Fibroblast of lung (primary cell): ENCODE results near the gene CASKIN1. TPM values are rescaled to one million over a fixed set of nuclear protein-coding genes. Genes with fewer than 3 reads are reported as not detected.

Experiments
- DNase-seq, 2 donors: peaks; one replicate each; pipeline versions ENCODE4 v3.0.0 to v3.0.0-alpha.2; 2010; ENCODE audit warnings: low read depth in 2 of 2
- H2AFZ ChIP-seq: 2 replicates; pipeline ENCODE4 v1.5.1; 2012; ENCODE audit warnings: low read length, control low read depth, inconsistent platforms
- H3K27ac ChIP-seq: 2 replicates; pipeline ENCODE4 v1.5.1; 2011; ENCODE audit warnings: low read length, control low read depth; ENCODE audit not compliant: insufficient read depth
- H3K27me3 ChIP-seq: 2 replicates; pipeline ENCODE4 v1.5.1; 2011; ENCODE audit warnings: mild to moderate bottlenecking, low read length; ENCODE audit not compliant: control insufficient read depth, insufficient read depth
- H3K36me3 ChIP-seq: 2 replicates; pipeline ENCODE4 v1.5.1; 2011; ENCODE audit warnings: low read length; ENCODE audit not compliant: control insufficient read depth, insufficient read depth
- H3K4me1 ChIP-seq: 2 replicates; pipeline ENCODE4 v1.5.1; 2011; ENCODE audit warnings: low read length; ENCODE audit not compliant: control insufficient read depth, insufficient read depth; ENCODE audit errors: extremely low read depth
- H3K4me2 ChIP-seq: 2 replicates; pipeline ENCODE4 v1.5.1; 2011; ENCODE audit warnings: low read length, control low read depth; ENCODE audit not compliant: insufficient read depth; ENCODE audit errors: extremely low read depth
- H3K4me3 ChIP-seq, 4 experiments: fragments of 200-600 bp in 1 of 4; sonication (generic) in 1 of 4; replicated peaks in 1 of 4; 2 replicates each; pipeline ENCODE4 v1.5.1; 2011 to 2016; ENCODE audit warnings: low read length in 4 of 4, low read depth in 3 of 4, mild to moderate bottlenecking in 3 of 4, control low read depth in 2 of 4, inconsistent platforms in 1 of 4, mixed read lengths in 1 of 4; ENCODE audit not compliant: insufficient read depth in 1 of 4; ENCODE audit errors: control extremely low read depth in 1 of 4
- H3K79me2 ChIP-seq: 2 replicates; pipeline ENCODE4 v1.5.1; 2012; ENCODE audit warnings: mild to moderate bottlenecking, low read length, inconsistent platforms; ENCODE audit not compliant: control insufficient read depth, insufficient read depth
- H3K9ac ChIP-seq: 2 replicates; pipeline ENCODE4 v1.5.1; 2011; ENCODE audit warnings: mild to moderate bottlenecking, low read length, control low read depth; ENCODE audit not compliant: insufficient read depth
- H3K9me3 ChIP-seq: 2 replicates; pipeline ENCODE4 v1.5.1; 2012; ENCODE audit warnings: low read depth, low read length; ENCODE audit not compliant: control insufficient read depth, insufficient read depth
- H4K20me1 ChIP-seq: 2 replicates; pipeline ENCODE4 v1.5.1; 2011; ENCODE audit warnings: low read length; ENCODE audit not compliant: control insufficient read depth, insufficient read depth; ENCODE audit errors: extremely low read depth
- EZH2 ChIP-seq: IDR thresholded peaks from 2 replicates; pipeline ENCODE4 v1.5.1; 2012; ENCODE audit warnings: low read length, control low read depth, mild to moderate bottlenecking; ENCODE audit errors: missing control alignments
- polyA plus RNA-seq, 2 donors: library from polyadenylated mRNA; depleted of rRNA in 1 of 2; stranded (reverse) in 1 of 2; unstranded in 1 of 2; fragments of >200 nt; gene quantifications; 2 replicates each; pipeline ENCODE4 v1.2.1, GENCODE V29; 2011 to 2012; ENCODE audit warnings: missing spikeins in 1 of 2
- total RNA-seq: library from RNA; depleted of rRNA; stranded (reverse); fragments of >200 nt; gene quantifications from 2 replicates; pipeline ENCODE4 v1.2.1, GENCODE V29; 2014
- TF ChIP-seq, protein P1 (sequence below), 2 donors: IDR thresholded peaks in 1 of 2; conservative IDR thresholded peaks in 1 of 2; 1 replicate in 1 of 2; 2 replicates in 1 of 2; pipeline ENCODE4 v1.5.1; 2011 to 2012; ENCODE audit warnings: low read length in 2 of 2, control low read depth in 1 of 2, inconsistent platforms in 1 of 2, low read depth in 1 of 2, mild to moderate bottlenecking in 1 of 2

The CASKIN1 gene
- total and polyA plus RNA-seq, 2 donors (not counting 1 experiment from before 2014, with no cell fraction given), result 0.01 to 0.17 TPM

DNA sequence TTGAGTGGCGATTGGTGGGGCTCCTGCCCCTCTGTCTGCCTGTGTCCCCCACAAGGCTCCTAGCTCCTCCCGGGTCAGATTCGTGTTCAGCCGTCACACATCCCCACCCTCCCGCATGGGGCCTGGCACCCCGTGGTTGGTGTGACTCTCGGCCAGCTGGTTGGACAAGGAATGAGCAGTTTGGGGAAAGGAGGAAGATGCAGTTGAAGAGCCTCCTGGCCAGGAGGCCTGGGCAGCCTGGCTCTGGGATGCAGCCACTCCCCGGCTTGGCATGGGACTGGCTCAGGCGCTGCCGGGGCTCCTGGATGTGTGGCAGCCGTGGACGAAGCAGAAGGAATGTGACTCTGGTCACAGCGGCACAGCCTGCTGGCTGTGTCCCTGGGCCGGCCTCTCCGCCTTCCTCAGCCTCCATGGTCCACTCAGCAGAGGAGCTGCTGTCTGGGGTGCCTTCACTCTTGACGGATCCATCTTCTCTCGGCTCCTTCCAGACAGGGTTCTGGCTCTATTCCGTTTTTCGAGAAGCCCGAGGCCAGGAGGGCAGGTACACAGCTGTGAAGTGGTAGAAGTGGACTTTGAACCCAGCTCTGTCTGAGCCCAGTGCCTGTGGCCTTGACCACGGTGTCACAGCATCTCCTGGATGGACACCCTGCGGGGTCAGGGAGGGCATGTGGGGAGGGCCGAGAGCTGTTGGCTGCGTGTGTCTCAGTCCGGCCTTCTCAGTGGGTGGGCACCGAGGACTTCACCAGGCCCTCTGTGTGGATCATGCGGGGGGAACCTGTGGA lies 38.7 kb downstream of the CASKIN1 start:
- peak overlapping the region in 3 of 4 experiments; percentile 48 to 76 (median 52) for H3K4me3 ChIP-seq
- DNase-seq, result no peak
- H3K9ac ChIP-seq, result peak overlapping the region; percentile 67

DNA sequence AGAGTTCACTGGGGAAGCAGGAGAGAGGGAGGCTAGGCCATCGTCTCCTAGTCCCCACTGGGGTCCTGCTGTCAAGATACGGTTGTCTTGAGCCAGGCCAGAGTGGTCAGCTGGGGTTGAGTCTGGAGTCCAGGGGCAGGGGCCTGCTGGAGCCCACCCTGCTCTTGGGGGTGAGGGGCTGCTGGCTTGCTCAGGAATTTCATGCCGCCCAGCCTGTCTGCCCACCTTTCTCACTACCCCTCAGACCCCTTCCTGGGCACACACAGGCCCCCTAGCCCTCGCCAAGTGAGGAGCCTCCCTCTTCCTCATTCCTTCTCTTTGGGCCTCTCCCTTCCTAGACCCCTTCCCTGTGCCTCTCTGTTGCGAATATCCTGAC lies 39.6 kb downstream of the CASKIN1 start:
- Histone ChIP-seq H3K4me1 (peaks cover 48% of the 10 kb centered on the region), H3K9me3 (no peaks in the 10 kb centered on the region), H3K36me3 (peaks cover 16% of the 10 kb centered on the region), H3K27me3 (no peaks in the 10 kb centered on the region), H3K27ac (peak overlapping the region; percentile 95), H3K9ac (peak overlapping the region; percentile 67), H4K20me1 (peaks cover 11% of the 10 kb centered on the region), H2AFZ (no peak overlapping the region), H3K4me2 (peak overlapping the region; percentile 96), H3K79me2 (peaks cover 87% of the 10 kb centered on the region), H3K4me3 (peak overlapping the region; percentile 48 to 95 (median 64))
- TF ChIP-seq, protein P1, sequence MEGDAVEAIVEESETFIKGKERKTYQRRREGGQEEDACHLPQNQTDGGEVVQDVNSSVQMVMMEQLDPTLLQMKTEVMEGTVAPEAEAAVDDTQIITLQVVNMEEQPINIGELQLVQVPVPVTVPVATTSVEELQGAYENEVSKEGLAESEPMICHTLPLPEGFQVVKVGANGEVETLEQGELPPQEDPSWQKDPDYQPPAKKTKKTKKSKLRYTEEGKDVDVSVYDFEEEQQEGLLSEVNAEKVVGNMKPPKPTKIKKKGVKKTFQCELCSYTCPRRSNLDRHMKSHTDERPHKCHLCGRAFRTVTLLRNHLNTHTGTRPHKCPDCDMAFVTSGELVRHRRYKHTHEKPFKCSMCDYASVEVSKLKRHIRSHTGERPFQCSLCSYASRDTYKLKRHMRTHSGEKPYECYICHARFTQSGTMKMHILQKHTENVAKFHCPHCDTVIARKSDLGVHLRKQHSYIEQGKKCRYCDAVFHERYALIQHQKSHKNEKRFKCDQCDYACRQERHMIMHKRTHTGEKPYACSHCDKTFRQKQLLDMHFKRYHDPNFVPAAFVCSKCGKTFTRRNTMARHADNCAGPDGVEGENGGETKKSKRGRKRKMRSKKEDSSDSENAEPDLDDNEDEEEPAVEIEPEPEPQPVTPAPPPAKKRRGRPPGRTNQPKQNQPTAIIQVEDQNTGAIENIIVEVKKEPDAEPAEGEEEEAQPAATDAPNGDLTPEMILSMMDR (conservative IDR thresholded peaks at IDR 0.05 in 1 of 2, IDR thresholded peaks at IDR 0.05 in 1 of 2; ENCODE audit: low read depth in 1 of 2, low read length in 2 of 2), result no peak
- TF ChIP-seq EZH2, result no peak
- no peak for DNase-seq

More for the DNA sequence above, 38.7 kb downstream of the CASKIN1 start:
- TF ChIP-seq EZH2, result no peak
- TF ChIP-seq, protein P1 (conservative IDR thresholded peaks at IDR 0.05 in 1 of 2, IDR thresholded peaks at IDR 0.05 in 1 of 2; ENCODE audit: low read depth in 1 of 2, low read length in 2 of 2), result no peak
- Histone ChIP-seq H3K4me1 (peaks cover 45% of the 10 kb centered on the region), H2AFZ (no peak overlapping the region), H3K36me3 (peaks cover 13% of the 10 kb centered on the region), H4K20me1 (peaks cover 11% of the 10 kb centered on the region), H3K27ac (peak overlapping the region; percentile 95), H3K27me3 (no peaks in the 10 kb centered on the region), H3K4me2 (peak overlapping the region; percentile 96), H3K9me3 (no peaks in the 10 kb centered on the region), H3K79me2 (peaks cover 87% of the 10 kb centered on the region)

DNA sequence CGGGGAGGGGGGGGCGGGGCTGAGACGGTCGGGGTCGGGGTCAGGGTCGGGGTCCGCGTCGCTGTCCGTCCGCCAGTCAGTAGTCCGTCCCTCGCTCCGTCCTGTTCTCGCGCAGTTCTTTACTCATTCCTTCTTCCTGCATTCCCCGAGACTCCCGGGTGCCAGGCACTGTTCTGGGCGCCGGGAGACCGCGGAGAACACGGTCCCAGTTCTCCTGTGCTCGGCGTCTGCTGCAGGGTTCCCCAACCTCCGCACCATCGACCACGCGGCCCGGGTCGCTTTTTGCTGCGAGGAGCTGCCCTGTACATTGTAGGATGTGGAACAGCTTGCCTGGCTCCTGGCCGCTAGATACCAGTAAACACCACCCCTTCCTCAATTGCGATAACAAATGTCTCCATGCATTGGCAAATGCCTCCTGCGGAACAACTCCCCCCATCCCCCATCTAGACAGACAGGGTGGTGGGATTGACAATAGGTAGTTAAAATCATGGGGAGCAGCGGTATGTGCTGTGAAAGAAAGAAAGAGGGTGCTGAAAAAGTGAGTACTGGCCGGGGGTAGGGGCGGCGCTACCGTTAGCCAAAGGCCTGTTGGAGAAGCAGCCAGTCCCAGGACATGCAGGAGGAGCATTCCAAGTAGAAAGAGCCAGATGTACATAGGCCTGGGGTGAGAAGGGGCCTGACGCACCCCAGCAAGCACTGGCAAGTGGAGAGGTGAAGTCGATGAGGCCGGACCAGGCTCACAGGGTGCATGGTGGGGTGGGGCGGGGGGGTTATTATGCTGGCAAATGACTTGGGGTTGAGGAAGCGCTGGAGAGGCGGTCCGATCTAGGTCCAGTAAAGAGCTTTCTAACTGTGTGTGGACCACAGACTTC lies 40.2 kb downstream of the CASKIN1 start:
- Histone ChIP-seq H3K36me3 (peaks cover 21% of the 10 kb centered on the region), H3K9me3 (no peaks in the 10 kb centered on the region), H3K9ac (peak overlapping the region; percentile 90), H3K79me2 (peaks cover 87% of the 10 kb centered on the region), H3K4me2 (peak overlapping the region; percentile 100), H3K27ac (peak overlapping the region; percentile 95), H2AFZ (no peak overlapping the region), H3K4me3 (peak overlapping the region; percentile 76 to 98 (median 94)), H4K20me1 (peaks cover 11% of the 10 kb centered on the region), H3K4me1 (peaks cover 51% of the 10 kb centered on the region), H3K27me3 (no peaks in the 10 kb centered on the region)
- TF ChIP-seq, protein P1 (conservative IDR thresholded peaks at IDR 0.05 in 1 of 2, IDR thresholded peaks at IDR 0.05 in 1 of 2; ENCODE audit: low read depth in 1 of 2, low read length in 2 of 2), result no peak
- DNase-seq, result peak; percentile 69 to 80
